DMS114 treated with DMSO at 0.1 percent for 48 hours (cell line): ENCODE data around the gene IL26.
"Not testable (repeated sequence)": the region's sequence is repeated elsewhere in the genome, so short reads cannot be mapped to it uniquely, and the experiment has no call there.

ENCODE experiments used
- DNase-seq: peaks from one replicate; lab custom pipeline; 2025; ENCODE audit not compliant: unreplicated experiment; lab: John Stamatoyannopoulos, UW

The IL26 gene

DNA sequence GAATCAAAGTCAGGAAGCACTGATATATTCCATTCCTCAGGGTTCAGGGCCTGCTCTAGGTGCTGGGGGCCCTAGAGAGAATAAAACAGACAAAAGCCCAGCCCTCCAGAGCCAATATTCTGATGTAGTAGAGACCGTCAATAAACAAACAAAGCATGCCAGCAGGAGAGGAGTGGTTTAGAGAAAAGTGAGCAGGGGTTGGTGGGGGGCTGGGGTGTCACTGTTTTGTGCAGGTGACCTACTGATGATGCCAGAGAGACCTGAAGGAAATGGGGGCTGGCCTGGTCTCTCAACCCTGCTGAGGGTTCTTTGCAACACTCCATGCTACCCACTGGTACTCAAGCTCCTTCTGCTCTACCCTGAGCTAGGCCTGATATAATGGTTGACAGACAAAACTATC lies 26.5 kb downstream of the IL26 start:
- DNase-seq = no peak

GRCh38 chr12:68198507-68199086 lies 27.0 kb downstream of the IL26 start:
- DNase-seq = no peak

DNA sequence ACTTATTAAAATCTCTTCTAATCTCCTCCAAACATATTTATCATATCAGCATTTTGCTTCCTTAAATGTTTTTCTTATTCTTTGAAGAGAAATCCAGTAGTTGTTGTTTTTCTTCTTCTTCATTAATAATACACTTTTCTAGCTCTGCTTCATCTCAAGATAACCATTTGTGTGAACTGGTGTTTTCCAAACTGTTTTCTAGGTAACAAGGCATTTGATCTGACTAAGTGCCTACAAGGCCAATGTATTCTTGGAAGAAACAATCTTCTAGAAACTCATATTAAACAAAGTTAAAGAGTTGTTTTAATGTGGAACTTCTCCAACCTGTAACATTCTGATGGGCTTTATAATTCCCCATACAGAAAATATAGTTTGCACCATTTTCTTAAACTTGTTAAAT lies 35.3 kb downstream of the IL26 start:
- no peak for DNase-seq

DNA sequence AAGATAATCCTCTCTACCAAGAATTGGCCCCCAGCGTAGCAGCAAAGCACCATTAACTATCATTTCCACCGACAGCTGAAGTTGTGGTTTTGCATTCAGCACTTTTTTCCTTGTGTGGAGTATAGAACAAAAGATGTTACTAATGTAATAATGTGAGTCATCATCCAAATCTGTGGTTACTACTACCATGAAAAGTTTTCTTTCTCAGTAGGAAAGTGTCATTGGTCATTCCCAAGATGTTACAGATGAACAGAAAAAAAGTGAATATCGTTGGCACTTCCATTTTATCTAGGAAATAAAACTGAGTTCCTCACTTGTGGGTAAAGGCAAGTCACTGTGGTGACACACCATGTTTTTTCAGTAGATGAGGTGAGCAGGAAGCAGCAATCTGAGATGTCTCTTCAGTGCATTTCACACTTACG lies 35.8 kb downstream of the IL26 start:
- DNase-seq = no peak

- DNase-seq = no peak
Measured at GRCh38 chr12:68185598-68185997, 40.0 kb downstream of the IL26 start.

- no peak for DNase-seq
Measured at GRCh38 chr12:68180792-68181744, 44.5 kb downstream of the IL26 start.

- DNase-seq = no peak
Measured at GRCh38 chr12:68178774-68179439, 46.7 kb downstream of the IL26 start.

DNA sequence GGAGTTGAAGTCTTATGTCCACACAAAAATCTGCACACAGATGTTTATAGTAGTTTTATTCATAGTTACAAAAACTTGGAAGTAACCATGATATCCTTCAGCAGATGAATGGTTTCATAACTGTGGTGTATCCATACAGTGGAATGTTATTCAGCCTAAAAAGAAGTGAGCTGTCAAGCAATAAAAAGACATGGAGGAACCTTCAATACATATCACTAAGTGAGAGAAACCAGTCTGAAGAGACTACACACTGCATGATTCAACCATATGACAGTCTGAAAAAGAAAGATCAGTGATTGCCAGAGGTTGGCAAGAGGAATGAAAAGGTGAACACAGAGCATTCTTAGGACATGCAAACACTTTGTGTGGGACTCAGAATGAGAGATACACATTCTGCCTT lies 47.4 kb downstream of the IL26 start:
- no peak for DNase-seq

DNA sequence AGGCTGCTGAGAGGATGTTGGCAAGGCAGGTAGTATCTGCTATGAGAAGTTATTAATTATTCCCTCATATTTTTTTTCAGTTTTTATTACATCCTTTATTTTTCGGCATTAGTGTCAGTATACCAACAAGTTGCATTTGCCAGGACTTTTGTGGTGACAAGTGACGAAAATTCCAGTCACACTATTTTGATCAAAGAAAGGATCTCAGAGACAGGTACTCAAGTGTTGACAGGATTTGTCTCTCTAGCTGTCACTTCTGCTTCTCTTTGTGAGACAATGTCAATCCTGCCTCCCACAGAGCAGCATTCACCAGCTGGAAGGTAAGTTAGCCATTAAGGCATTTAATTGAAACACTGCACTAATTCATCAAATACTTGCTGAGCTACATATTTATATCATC lies 48.0 kb downstream of the IL26 start:
- no peak for DNase-seq

DNA sequence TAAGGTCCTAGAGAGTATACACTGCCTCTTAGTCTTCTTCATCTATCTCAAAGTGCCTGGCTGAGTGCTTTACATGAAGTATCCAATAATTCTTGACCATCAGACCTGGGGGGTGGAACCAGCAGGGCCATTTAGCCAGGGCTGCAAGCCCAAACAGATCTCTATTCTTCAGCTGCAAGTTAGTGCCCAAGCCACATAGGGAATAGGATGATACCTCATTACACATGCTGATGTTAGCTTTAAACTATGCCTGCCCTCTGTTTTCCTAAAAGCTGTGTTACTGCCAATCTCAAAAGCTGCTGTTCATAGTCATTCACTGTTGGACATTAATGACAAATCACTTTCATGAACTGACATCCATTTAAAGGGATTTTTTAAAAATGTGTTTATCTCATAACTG lies 49.4 kb downstream of the IL26 start:
- DNase-seq = no peak

GRCh38 chr12:68175557-68176061 lies 50.0 kb downstream of the IL26 start:
- no peak for DNase-seq

GRCh38 chr12:68174761-68175160 lies 50.8 kb downstream of the IL26 start:
- DNase-seq = not testable (repeated sequence)

- no peak for DNase-seq
Measured at GRCh38 chr12:68173792-68174191, 51.8 kb downstream of the IL26 start.

- DNase-seq = no peak
Measured at GRCh38 chr12:68170726-68171125, 54.9 kb downstream of the IL26 start.

DNA sequence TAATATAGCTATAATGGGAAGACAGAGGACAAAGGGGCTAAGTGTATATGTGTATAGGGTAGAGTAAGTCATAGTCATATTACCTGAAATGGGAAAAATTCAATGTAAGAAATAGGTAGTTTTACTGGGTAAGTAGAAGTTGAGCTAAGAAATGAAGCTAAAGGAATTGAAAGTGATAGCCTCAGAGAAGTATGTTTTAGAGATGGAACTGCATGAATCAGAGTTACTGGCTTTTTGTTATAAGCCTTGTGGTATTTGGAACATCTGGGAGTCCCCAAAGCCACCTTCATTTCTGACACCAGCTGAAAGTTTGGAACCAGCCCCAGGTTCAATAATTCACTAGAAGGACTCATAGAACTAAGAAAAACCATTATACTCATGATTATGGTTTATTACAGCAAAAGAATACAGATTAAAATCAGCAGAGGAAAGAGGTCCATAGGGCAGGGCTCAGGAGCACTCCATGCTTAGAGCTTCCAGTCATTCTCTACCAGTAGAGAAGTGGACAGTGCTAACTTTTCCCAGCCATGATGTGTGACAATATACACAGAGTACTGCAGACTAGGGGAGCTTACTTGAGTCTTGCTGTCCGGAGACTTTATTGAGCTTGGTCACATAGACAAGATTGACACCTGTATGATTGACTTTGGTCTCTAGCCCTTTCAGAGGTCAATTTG lies 56.3 kb downstream of the IL26 start:
- no peak for DNase-seq

DNA sequence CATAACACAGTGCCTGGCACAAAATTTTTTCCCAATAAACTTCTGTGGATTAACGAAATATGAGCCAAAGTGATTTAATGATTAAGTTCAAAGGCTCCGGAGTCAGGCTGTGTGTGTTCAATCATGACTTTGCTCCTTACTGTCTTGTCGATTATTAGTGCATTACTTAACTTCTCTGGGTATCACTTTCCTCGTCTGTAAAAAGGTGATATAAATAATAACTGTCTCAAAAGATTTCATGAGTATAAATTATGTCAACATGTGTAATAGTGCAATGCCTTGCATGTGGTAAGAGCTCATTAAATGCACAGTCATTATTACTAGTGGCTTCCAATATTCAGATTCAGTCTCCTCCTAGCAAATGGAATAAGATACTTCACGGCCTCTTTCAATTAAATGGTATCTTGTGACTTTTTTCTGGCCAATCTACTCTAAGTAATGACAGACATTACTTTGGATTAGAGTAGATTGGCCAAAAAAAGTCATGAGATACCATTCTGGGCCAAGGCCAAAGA lies 59.2 kb downstream of the IL26 start:
- DNase-seq = no peak

- no peak for DNase-seq
Measured at GRCh38 chr12:68163560-68164081, 62.0 kb downstream of the IL26 start.

GRCh38 chr12:68162374-68162773 lies 63.2 kb downstream of the IL26 start:
- DNase-seq = no peak

DNA sequence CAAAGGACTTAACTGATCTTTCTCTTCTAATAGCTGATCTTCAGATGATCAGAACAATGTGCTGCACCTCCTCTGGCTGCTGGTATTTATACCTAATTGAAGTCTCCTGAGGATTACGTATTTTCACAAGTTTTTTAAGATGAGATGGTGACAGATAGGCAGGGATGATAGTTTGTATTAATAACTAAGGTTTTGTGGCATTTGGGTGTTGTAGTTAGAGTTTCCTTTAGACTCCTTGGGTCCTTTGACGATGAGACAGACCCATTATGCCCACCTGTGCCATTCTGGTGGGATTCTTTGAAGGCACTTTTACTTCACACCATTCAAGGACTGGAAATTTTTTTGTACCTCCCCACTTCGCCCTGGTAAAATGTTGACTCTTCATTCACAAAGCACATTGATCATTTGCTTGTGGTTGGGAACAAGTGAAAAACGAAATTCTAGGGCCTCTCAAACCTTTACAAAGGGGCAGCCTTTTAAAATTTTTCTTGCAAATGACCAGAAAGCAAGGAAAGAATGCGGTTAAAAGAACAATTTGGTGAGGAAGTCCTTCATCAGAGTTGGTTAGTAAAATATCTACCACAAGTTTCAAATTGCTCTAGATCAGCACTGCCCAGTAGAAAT lies 65.8 kb downstream of the IL26 start, which contains the start of gene IFNG:
Gene IFNG, minus strand, starts transcription at position 60 of the 624 bp plus-strand sequence. CDS start 125 bp downstream, outside the sequence.
- no peak for DNase-seq

DNA sequence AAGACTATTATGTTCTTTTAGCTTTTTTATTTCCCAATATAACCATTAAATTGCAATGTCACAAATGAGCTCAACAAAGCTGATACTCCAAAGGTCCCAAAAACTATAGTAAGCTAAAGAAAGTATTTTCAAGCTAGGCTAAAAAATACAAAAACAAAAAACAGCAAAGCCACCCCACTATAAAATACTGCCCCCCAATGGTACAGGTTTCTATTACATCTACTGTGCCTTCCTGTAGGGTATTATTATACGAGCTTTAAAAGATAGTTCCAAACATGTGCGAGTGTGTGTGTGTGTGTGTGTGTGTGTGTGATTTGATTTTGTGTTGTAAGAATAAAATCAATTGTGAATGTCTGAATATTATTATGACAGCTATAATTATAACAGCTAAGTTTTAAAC lies 67.2 kb downstream of the IL26 start:
- DNase-seq = no peak
